Mucosa of gallbladder (tissue), 1 donor: ENCODE data around the gene BSPH1. TPM values are rescaled to one million over a fixed set of nuclear protein-coding genes. Genes with fewer than 3 reads are reported as not detected.
"Not testable (repeated sequence)": the region's sequence is repeated elsewhere in the genome, so short reads cannot be mapped to it uniquely, and the experiment has no call there.

ENCODE experiments used
- DNase-seq: peaks from one replicate; pipeline ENCODE4 v3.0.0-alpha.2; 2020; ENCODE audit warnings: low spot score
- total RNA-seq: library from RNA; stranded (reverse); gene quantifications from one replicate; pipeline ENCODE4 v1.2.1, GENCODE V29; 2021
- donor health status: DM: no; HTN: no; CAD: no.

BSPH1 gene
- total RNA-seq, 1 donor from 2014 or later: not detected

DNA sequence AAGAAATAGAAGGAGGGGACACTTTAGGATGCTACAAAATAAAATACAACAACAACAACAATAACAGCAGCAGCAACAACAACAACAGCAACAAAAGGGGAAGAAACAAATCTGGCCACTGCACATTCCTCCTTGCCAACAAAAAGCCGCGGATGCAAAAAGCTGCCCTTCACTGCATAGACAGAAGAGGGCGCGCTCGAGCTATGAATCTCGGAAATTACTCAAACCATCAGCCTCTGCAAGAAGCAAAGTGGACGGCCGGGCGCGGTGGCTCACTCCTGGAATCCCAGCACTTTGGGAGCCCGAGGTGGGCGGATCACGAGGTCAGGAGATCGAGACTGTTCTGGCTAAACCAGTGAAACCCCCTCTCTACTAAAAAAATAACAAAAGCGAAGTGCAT is 71.9 kb downstream of the BSPH1 start:
- DNase-seq: not testable (repeated sequence)

Other genes starting within 250 kb of the BSPH1 start
- 253 TPM for gene NOP53, start 246.6 kb downstream of the BSPH1 start, total RNA-seq
- gene SELENOW, start 213.5 kb downstream of the BSPH1 start, total RNA-seq: 469 TPM
- not detected for gene TPRX1, start 187.6 kb downstream of the BSPH1 start, total RNA-seq
- gene CRX, start 170.2 kb downstream of the BSPH1 start, total RNA-seq: not detected
- gene TPRX2, start 132.9 kb downstream of the BSPH1 start, total RNA-seq: not detected
- 0.46 TPM for gene SULT2A1, start 105.9 kb downstream of the BSPH1 start, total RNA-seq
- not detected for gene ELSPBP1, start 2.5 kb upstream of the BSPH1 start, total RNA-seq
- not detected for gene CABP5, start 51.9 kb upstream of the BSPH1 start, total RNA-seq
- 10.0 TPM for gene PLA2G4C, start 118.6 kb upstream of the BSPH1 start, total RNA-seq
- 22.6 TPM for gene LIG1, start 178.2 kb upstream of the BSPH1 start, total RNA-seq
- 10.7 TPM for gene ZSWIM9, start 178.5 kb upstream of the BSPH1 start, total RNA-seq